OCI-LY3 (cell line): ENCODE measurements around the gene NCAPG2.

Experiments used
- H2AFZ ChIP-seq: fragments of 200-600, 300-600 bp; shearing (Covaris generic); 2 replicates; pipeline ENCODE4 v1.6.0; 2014; ENCODE audit warnings: antibody characterized with exemption, low read depth, low read length
- H3K27ac ChIP-seq: fragments of 200-600, 300-600 bp; sonication (generic); 2 replicates; pipeline ENCODE4 v1.5.1; 2014; ENCODE audit warnings: mild to moderate bottlenecking, low read length, moderate library complexity, mixed read lengths
- H3K27me3 ChIP-seq: fragments of 200-600, 300-600 bp; sonication (generic); 2 replicates; pipeline ENCODE4 v1.6.1; 2014; ENCODE audit warnings: low read depth, low read length, mixed read lengths
- H3K36me3 ChIP-seq: fragments of 200-600, 300-600 bp; sonication (generic); replicated peaks from 2 replicates; pipeline ENCODE3; 2014; ENCODE audit warnings: low read depth, low read length, mixed read lengths
- H3K4me1 ChIP-seq: fragments of 300-600, 200-600 bp; sonication (generic); 2 replicates; pipeline ENCODE4 v1.6.1; 2014; ENCODE audit warnings: low read length, mixed read lengths
- H3K4me2 ChIP-seq: fragments of 200-600, 300-600 bp; sonication (generic); 2 replicates; pipeline ENCODE4 v1.6.1; 2014; ENCODE audit warnings: low read length, mixed read lengths
- H3K4me3 ChIP-seq: fragments of 300-600, 200-600 bp; sonication (generic); 2 replicates; pipeline ENCODE4 v1.5.1; 2014; ENCODE audit warnings: antibody characterized with exemption, mild to moderate bottlenecking, low read length, moderate library complexity
- H3K79me2 ChIP-seq: fragments of 300-600, 200-600 bp; shearing (Covaris generic); 2 replicates; pipeline ENCODE4 v1.6.1; 2014; ENCODE audit warnings: mild to moderate bottlenecking, low read length, mixed read lengths
- H3K9ac ChIP-seq: fragments of 300-600, 200-600 bp; shearing (Covaris generic); 2 replicates; pipeline ENCODE4 v1.6.0; 2014; ENCODE audit warnings: mild to moderate bottlenecking, low read length, moderate library complexity
- H3K9me3 ChIP-seq: fragments of 200-600, 300-600 bp; shearing (Covaris generic); 2 replicates; pipeline ENCODE4 v1.6.1; 2014; ENCODE audit warnings: low read length, mixed read lengths; ENCODE audit not compliant: insufficient read depth
- H4K20me1 ChIP-seq: fragments of 200-600, 300-600 bp; sonication (generic); 2 replicates; pipeline ENCODE4 v1.6.1; 2016; ENCODE audit warnings: low read length, mixed read lengths; ENCODE audit not compliant: insufficient read depth
- CTCF ChIP-seq: fragments of 200-600, 300-600 bp; sonication (generic); IDR thresholded peaks from 2 replicates; pipeline ENCODE4 v1.5.1; 2014; ENCODE audit warnings: antibody characterized with exemption, low read length, low read depth
- EZH2phosphoT487 ChIP-seq: fragments of 200-600 bp; shearing (Covaris generic); IDR thresholded peaks from 2 replicates; pipeline ENCODE4 v1.6.1; 2018; ENCODE audit warnings: antibody characterized with exemption, mixed run types, low read depth

The NCAPG2 gene

DNA sequence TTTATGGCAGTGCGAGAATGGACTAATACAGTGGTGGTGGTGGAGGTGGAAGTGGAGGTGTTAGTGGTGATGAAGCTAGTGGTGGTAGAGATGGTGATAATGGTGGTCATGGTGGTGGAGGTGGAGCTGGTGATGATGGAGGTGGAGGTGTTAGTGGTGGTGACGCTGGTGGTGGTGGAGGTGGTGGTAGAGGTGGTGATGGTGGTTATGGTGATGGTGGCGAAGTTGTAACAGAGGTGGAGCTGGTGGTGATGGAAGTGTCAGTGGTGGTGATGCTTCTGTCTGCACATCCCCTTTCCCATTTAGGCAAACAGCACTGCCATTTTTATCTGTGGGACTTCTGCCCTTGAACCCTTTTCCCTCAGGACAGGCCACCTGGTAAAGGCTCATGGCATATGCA, 109.5 kb downstream of the NCAPG2 start:
- Histone ChIP-seq H4K20me1 (no peaks in the 10 kb centered on the region), H3K9ac (no peak overlapping the region), H3K9me3 (no peaks in the 10 kb centered on the region), H3K79me2 (no peaks in the 10 kb centered on the region), H2AFZ (no peak overlapping the region), H3K36me3 (no peaks in the 10 kb centered on the region), H3K4me1 (no peaks in the 10 kb centered on the region), H3K27me3 (no peaks in the 10 kb centered on the region), H3K4me3 (no peak overlapping the region), H3K4me2 (no peak overlapping the region), H3K27ac (no peak overlapping the region)
- TF ChIP-seq CTCF (no peak), EZH2phosphoT487 (no peak)

GRCh38 chr7:158592541-158592940, 112.1 kb downstream of the NCAPG2 start:
- no peaks in the 10 kb centered on the region for H3K36me3 ChIP-seq
- TF ChIP-seq CTCF, result no peak
- TF ChIP-seq EZH2phosphoT487, result no peak
- H3K27ac ChIP-seq, result no peak overlapping the region
- no peaks in the 10 kb centered on the region for H4K20me1 ChIP-seq
- H3K4me3 ChIP-seq, result no peak overlapping the region
- no peaks in the 10 kb centered on the region for H3K9me3 ChIP-seq
- no peak overlapping the region for H3K4me2 ChIP-seq
- H3K79me2 ChIP-seq, result no peaks in the 10 kb centered on the region
- H3K9ac ChIP-seq, result no peak overlapping the region
- no peak overlapping the region for H2AFZ ChIP-seq
- no peaks in the 10 kb centered on the region for H3K4me1 ChIP-seq
- H3K27me3 ChIP-seq, result no peaks in the 10 kb centered on the region

GRCh38 chr7:158591944-158592343, 112.7 kb downstream of the NCAPG2 start:
- Histone ChIP-seq H3K36me3 (no peaks in the 10 kb centered on the region), H3K4me1 (no peaks in the 10 kb centered on the region), H3K27me3 (no peaks in the 10 kb centered on the region), H3K9ac (no peak overlapping the region), H3K4me3 (no peak overlapping the region), H3K4me2 (no peak overlapping the region), H2AFZ (no peak overlapping the region), H4K20me1 (no peaks in the 10 kb centered on the region), H3K79me2 (no peaks in the 10 kb centered on the region), H3K9me3 (no peaks in the 10 kb centered on the region), H3K27ac (no peak overlapping the region)
- TF ChIP-seq EZH2phosphoT487 (no peak), CTCF (no peak)

- no peaks in the 10 kb centered on the region for H3K4me1 ChIP-seq
- H3K9me3 ChIP-seq, result no peaks in the 10 kb centered on the region
- H3K4me3 ChIP-seq, result no peak overlapping the region
- H4K20me1 ChIP-seq, result no peaks in the 10 kb centered on the region
- H3K27ac ChIP-seq, result no peak overlapping the region
- no peaks in the 10 kb centered on the region for H3K36me3 ChIP-seq
- TF ChIP-seq EZH2phosphoT487 (no peak), CTCF (no peak)
- no peak overlapping the region for H3K9ac ChIP-seq
- no peaks in the 10 kb centered on the region for H3K27me3 ChIP-seq
- no peak overlapping the region for H3K4me2 ChIP-seq
- H3K79me2 ChIP-seq, result no peaks in the 10 kb centered on the region
- no peak overlapping the region for H2AFZ ChIP-seq
These were observed 114.4 kb downstream of the NCAPG2 start for GRCh38 chr7:158590181-158590530.
